ENCODE measurements around the gene BFSP1. TPM values are rescaled to one million over a fixed set of nuclear protein-coding genes. Genes with fewer than 3 reads are reported as not detected.

BFSP1 gene
- total and polyA plus RNA-seq, 2 donors from 2014 or later, result 1.3 to 2.1 TPM

DNA sequence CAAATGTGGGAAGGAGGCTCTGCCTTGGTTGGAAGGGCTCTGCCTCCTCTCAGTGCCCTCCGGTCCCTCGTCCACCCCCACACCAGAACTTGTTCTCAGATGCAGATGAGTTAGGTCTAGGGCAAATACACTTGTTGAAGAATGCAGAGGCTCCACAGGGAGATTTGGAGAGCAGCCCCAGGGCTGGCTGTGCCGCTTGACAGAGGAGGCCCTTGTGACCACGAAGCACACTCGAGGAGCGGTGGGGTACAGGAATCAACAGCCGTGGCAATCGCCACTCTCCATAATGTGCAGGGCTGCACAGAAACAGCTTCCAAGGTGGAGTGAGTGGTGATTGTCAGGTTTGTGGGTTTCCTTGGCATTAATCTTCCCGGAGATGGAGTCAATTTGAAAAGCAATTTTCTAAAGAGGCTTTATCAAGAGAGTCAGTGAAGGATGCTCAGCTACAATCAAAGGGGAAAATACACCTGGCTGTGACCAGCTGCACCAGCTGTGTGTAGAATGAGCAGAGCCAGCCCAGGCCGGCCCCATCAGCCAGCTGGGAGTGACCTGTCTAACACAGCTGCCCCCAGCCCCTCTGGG, 59.5 kb downstream of the BFSP1 start:
- Histone ChIP-seq H3K27me3 (ENCODE audit: control insufficient read depth, insufficient read depth, low read length) (no peaks in the 10 kb centered on the region), H3K27ac (ENCODE audit: low read depth in 2 of 2, low read length in 2 of 2) (no peak overlapping the region), H3K36me3 (ENCODE audit: control insufficient read depth in 2 of 3, insufficient read depth in 3 of 3, low read length in 3 of 3) (no peaks in the 10 kb centered on the region), H3K9me3 (ENCODE audit: control insufficient read depth in 2 of 3, insufficient read depth in 1 of 3, low read length in 3 of 3) (no peaks in the 10 kb centered on the region), H3K4me1 (ENCODE audit: control insufficient read depth in 2 of 3, insufficient read depth in 2 of 3, low read depth in 1 of 3, low read length in 3 of 3) (no peaks in the 10 kb centered on the region), H3K4me3 (ENCODE audit: low read length in 3 of 3) (no peak overlapping the region), H3K9ac (ENCODE audit: low read length in 3 of 3) (no peak overlapping the region)
- DNase-seq, result no peak
- intact Hi-C loops (cut with DNase I), result no loop called here
- TF ChIP-seq CTCF (IDR thresholded peaks at IDR 0.05; ENCODE audit: borderline replicate concordance, extremely low read depth, insufficient read depth), result no peak
- no peak for FAIRE-seq

GRCh38 chr20:17470973-17471372, 60.2 kb downstream of the BFSP1 start:
- intact Hi-C loops (cut with DNase I), result no loop called here
- no peak for FAIRE-seq

DNA sequence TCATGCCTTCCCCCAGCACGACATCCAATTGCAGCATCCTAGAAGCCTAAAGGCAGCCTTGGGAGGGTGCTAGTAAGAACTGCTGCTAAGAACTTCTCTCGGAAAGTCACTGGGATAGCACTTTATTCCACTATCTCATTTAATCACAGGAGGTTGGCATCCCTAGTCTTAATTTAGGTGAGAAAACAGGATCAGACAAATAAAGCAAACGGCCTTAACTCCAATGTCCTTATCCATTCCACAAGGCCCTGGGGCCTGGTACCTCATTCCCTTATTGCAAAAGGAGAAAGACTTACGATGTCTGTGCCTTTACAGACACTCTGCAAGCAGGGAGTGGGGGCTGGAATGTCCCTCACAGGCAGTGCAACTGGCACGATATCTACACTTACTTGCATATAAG, 60.7 kb downstream of the BFSP1 start:
- FAIRE-seq (no peak), DNase-seq (no peak)
- no peaks in the 10 kb centered on the region for H3K27me3 ChIP-seq (ENCODE audit: control insufficient read depth, insufficient read depth, low read length)
- no peaks in the 10 kb centered on the region for H3K4me1 ChIP-seq (ENCODE audit: control insufficient read depth in 2 of 3, insufficient read depth in 2 of 3, low read depth in 1 of 3, low read length in 3 of 3)
- H3K9me3 ChIP-seq (ENCODE audit: control insufficient read depth in 2 of 3, insufficient read depth in 1 of 3, low read length in 3 of 3), result no peaks in the 10 kb centered on the region
- H3K9ac ChIP-seq (ENCODE audit: low read length in 3 of 3), result no peak overlapping the region
- no peak overlapping the region for H3K27ac ChIP-seq (ENCODE audit: low read depth in 2 of 2, low read length in 2 of 2)
- H3K36me3 ChIP-seq (ENCODE audit: control insufficient read depth in 2 of 3, insufficient read depth in 3 of 3, low read length in 3 of 3), result no peaks in the 10 kb centered on the region
- intact Hi-C loops (cut with DNase I), result no loop called here
- H3K4me3 ChIP-seq (ENCODE audit: low read length in 3 of 3), result no peak overlapping the region
- TF ChIP-seq CTCF (IDR thresholded peaks at IDR 0.05; ENCODE audit: borderline replicate concordance, extremely low read depth, insufficient read depth), result no peak

More at GRCh38 chr20:17470973-17471372, 60.2 kb downstream of the BFSP1 start:
- Histone ChIP-seq H3K4me1 (ENCODE audit: control insufficient read depth in 2 of 3, insufficient read depth in 2 of 3, low read depth in 1 of 3, low read length in 3 of 3) (no peaks in the 10 kb centered on the region), H3K27me3 (ENCODE audit: control insufficient read depth, insufficient read depth, low read length) (no peaks in the 10 kb centered on the region), H3K36me3 (ENCODE audit: control insufficient read depth in 2 of 3, insufficient read depth in 3 of 3, low read length in 3 of 3) (no peaks in the 10 kb centered on the region), H3K4me3 (ENCODE audit: low read length in 3 of 3) (no peak overlapping the region), H3K9ac (ENCODE audit: low read length in 3 of 3) (no peak overlapping the region), H3K27ac (ENCODE audit: low read depth in 2 of 2, low read length in 2 of 2) (no peak overlapping the region), H3K9me3 (ENCODE audit: control insufficient read depth in 2 of 3, insufficient read depth in 1 of 3, low read length in 3 of 3) (no peaks in the 10 kb centered on the region)
- DNase-seq, result no peak
- TF ChIP-seq CTCF (IDR thresholded peaks at IDR 0.05; ENCODE audit: borderline replicate concordance, extremely low read depth, insufficient read depth), result no peak

Measured in kidney (tissue), 14 donors.